ENCODE data around the gene PRAF2.

Gene PRAF2

DNA sequence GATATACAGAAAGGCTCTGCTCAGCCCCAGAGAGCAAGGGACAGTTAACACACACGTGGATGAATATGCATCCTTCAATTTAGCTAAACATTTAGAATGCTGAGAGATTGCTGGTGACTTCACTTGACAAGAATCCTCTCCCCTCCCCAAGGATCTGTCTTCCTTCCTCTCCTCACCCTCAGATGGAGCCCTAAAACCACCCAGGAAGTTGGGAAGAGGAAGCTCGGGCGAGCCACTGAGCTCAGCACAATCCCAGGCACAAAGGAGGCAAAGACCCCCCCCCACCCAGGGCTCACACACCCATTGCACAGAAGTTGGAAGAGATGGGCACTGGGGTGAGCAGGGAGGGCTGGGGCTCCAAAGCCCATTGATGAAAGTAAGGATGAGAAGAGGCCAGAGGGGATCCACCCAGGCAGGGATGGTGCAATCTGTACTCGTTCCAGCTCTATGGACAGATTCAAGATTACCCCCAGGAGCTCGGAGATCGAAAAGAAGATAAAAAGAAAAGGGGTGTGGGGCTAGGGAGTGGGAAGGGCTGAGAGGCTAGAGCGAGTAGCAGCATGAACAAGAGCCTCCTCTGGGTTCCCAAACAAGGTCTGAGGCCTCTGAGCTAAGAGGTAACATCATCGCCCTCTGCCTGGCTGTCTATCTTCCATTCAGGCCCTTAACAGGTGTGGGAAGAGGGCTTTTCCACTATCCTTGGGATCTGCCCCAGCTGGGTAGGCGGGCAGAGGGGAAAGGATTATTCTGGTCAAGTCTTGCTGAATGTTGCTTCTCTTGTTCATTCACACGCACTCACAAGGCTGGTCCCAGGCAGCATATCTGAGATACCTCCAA, 31.8 kb downstream of the PRAF2 start:
- no peak for FAIRE-seq

DNA sequence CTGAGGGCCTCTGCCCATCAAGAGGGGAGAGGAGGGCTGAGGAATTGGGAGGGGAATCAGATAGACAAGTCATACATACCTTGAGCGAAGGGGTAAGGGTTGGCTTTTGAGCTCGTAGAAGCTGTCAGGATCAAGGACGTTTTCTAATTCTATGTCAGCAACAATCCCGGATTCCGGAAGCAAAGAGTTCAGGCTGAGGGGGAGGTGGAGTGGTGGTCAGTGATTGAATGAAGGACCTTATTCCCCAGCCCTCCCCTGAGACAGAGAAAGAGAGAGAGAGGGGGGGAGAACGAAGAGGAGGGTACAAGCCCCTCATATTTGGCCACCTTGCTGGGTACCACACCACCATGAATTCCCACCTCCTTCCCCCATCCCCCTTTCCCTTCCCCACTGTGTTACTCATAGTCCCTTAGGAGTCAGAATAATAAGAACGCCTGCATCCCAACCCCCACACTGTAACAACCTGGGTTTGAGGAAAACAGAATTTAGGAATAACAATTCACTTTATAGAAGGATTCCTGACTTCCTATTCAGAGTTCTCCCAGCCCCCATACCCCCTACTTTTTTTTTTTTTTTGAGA, 33.3 kb downstream of the PRAF2 start:
- no peak for FAIRE-seq

DNA sequence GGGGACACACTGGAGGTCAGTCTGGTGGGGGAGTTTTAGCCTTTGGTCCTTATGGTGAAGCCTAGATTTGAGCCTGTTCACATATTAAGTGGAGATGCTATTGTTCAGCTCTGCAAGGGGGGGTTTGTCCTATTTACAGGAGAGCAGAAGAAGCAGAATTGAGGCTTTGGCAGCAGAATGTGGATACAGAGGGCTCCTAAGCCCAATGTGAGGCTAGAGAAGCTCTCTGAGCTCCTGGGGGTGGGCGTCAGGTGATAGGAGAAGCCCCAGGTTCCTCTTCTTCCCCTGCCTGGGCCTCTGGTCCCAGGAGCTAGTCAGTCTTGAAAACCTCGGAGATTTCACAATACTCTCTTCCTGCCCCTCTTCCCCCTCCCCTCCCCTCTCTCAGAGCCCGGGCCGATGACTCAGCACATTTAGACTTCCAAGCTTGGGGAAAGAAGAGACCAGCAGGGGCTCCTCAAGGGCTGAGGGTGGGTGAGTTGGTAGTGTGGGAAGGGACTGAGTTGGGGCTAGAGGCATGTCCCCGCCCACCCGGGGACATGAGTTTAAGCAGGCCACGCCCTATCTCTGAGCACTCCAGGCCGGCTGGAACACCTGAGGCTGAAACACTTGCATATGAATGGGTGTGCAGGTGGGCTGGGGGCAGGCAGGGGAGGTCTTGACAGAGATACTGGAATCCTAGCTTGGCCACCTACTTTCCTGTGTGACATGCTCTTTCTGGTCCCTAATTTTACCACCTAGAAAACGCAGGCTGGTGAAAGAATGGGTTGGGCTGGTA, 34.0 kb downstream of the PRAF2 start:
- FAIRE-seq = no peak

GRCh38 chrX:49037883-49038475, 35.8 kb downstream of the PRAF2 start:
- no peak for FAIRE-seq

DNA sequence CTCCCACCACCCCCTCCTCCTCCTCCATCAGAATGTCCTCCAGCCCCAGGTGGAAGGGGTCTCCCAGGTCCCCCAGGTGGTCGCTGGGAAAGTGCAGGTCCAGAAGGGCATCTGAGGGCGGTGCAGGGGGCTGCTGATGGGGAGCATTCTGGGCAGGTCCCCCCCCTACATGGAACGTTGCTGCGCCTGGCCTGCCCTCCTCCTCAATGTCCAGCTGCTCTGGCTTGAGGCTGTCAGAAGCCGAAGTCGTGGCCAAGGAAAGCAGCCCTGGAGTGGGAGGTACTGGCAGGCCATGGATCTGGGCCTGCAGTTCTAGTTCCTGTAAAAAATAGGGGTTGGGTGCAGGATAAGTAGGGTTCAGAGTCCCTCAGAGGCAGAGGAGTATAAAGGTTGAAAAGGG, 43.5 kb downstream of the PRAF2 start:
- no peak for FAIRE-seq

DNA sequence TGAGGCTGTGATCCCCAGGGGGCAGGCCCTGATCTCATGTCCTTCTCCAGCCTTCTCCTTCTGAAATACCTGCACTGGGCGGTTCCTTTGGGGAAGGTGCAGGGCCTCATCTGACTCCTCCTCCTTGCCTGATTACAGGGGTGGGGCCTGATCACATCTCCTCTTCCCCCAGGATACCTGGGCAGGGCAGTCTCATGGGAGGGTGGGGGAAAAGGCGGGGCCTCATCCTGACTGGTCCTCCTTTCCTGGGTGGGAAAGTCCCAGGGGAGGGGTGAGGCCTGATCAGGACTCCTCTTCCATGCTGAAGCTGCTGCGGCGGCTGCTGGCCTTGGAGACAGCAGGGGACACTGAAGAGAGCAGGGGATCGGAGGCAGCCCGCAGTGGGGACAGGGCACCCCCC, 43.9 kb downstream of the PRAF2 start:
- FAIRE-seq = no peak

Data from TTC549 (cell line).